Cardiac muscle cell (in vitro differentiated cells and primary cell): Measurements from ENCODE around the gene KIF4B. TPM values are rescaled to one million over a fixed set of nuclear protein-coding genes. Genes with fewer than 3 reads are reported as not detected.
"Not testable (repeated sequence)": the region's sequence is repeated elsewhere in the genome, so short reads cannot be mapped to it uniquely, and the experiment has no call there.

ENCODE experiments used
- DNase-seq, 2 donors: peaks; one replicate each; pipeline versions ENCODE4 v3.0.0 to v3.0.0-alpha.2; 2010 to 2017; ENCODE audit warnings: low read depth in 1 of 2, low spot score in 1 of 2
- H3K27ac ChIP-seq: fragments of 200-600 bp; sonication (generic); 2 replicates; pipeline ENCODE4 v1.5.1; 2016
- H3K27me3 ChIP-seq: fragments of 200-600 bp; sonication (generic); 2 replicates; pipeline ENCODE4 v1.6.0; 2016; ENCODE audit warnings: control low read depth
- H3K36me3 ChIP-seq: fragments of 200-600 bp; sonication (generic); 2 replicates; pipeline ENCODE4 v1.5.1; 2016; ENCODE audit warnings: control low read depth
- H3K4me1 ChIP-seq: fragments of 200-600 bp; sonication (generic); 2 replicates; pipeline ENCODE4 v1.8.1; 2017; ENCODE audit warnings: low read depth, mild to moderate bottlenecking, mixed run types
- H3K4me3 ChIP-seq: fragments of 200-600 bp; sonication (generic); 2 replicates; pipeline ENCODE4 v1.5.1; 2016; ENCODE audit warnings: mild to moderate bottlenecking
- H3K9me3 ChIP-seq: fragments of 200-600 bp; sonication (generic); 2 replicates; pipeline ENCODE4 v1.5.1; 2017; ENCODE audit warnings: low read depth, mild to moderate bottlenecking, control low read depth
- polyA plus RNA-seq: library from polyadenylated mRNA; unstranded; fragments of >200 nt; fragmentation: Nextera tagmentation; extraction: Ambion mirVana; gene quantifications from 2 replicates; pipeline ENCODE4 v1.2.1, GENCODE V29; 2016
- total RNA-seq: library from RNA; depleted of rRNA; stranded (reverse); fragments of >200 nt; gene quantifications from 2 replicates; pipeline ENCODE4 v1.2.3, GENCODE V29; 2016
- TF ChIP-seq, protein P1 (sequence below): IDR thresholded peaks from 2 replicates; pipeline ENCODE4 v1.5.1; 2012; ENCODE audit warnings: low read depth, mild to moderate bottlenecking, low read length

The KIF4B gene
- total and polyA plus RNA-seq, 2 experiments from 2014 or later: not detected

DNA sequence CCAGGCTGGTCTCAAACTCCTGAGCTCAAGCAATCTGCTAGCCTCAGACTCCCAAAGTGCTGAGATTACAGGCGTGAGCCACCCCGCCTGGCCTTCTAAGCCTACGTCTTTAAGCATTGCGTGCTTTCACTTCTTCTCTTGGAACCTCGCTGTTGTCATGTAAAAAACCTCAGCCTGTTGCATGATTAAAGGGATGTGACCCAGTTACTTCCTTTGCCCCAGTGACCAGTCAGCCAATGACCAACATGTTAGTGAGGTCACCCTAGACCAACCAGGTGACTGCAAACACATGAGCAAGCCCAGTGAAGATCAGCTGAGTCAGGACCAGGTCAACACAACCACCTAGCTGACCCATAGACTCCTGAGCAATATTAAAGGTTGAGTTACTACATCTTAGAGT, 10.5 kb downstream of the KIF4B start:
- TF ChIP-seq, protein P1, sequence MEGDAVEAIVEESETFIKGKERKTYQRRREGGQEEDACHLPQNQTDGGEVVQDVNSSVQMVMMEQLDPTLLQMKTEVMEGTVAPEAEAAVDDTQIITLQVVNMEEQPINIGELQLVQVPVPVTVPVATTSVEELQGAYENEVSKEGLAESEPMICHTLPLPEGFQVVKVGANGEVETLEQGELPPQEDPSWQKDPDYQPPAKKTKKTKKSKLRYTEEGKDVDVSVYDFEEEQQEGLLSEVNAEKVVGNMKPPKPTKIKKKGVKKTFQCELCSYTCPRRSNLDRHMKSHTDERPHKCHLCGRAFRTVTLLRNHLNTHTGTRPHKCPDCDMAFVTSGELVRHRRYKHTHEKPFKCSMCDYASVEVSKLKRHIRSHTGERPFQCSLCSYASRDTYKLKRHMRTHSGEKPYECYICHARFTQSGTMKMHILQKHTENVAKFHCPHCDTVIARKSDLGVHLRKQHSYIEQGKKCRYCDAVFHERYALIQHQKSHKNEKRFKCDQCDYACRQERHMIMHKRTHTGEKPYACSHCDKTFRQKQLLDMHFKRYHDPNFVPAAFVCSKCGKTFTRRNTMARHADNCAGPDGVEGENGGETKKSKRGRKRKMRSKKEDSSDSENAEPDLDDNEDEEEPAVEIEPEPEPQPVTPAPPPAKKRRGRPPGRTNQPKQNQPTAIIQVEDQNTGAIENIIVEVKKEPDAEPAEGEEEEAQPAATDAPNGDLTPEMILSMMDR: no peak
- H3K36me3 ChIP-seq: no peaks in the 10 kb centered on the region
- H3K4me3 ChIP-seq: no peak overlapping the region
- no peaks in the 10 kb centered on the region for H3K9me3 ChIP-seq
- no peak overlapping the region for H3K27ac ChIP-seq
- DNase-seq: no peak
- H3K27me3 ChIP-seq: no peaks in the 10 kb centered on the region
- no peaks in the 10 kb centered on the region for H3K4me1 ChIP-seq

DNA sequence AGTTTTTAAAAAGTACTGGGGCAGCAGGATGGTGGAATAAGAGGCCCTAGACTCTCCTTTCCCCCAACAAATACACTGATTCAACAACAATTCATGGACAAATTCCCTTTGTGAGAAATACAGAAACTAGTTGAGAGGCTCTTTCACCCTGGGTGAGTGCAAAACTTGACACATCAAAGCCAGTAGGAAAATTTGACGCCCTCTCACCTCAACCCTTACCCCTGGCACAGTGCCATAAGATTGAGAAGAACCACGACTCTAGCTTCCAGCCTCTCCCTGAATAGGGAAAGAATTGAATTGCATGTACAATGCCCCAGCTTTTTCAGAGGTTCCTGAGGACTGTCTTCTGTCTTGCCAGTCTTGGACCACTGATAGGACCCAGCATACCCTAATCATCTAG, 12.3 kb downstream of the KIF4B start:
- TF ChIP-seq, protein P1: no peak
- DNase-seq: peak in 1 of 2 donors; percentile 41

DNA sequence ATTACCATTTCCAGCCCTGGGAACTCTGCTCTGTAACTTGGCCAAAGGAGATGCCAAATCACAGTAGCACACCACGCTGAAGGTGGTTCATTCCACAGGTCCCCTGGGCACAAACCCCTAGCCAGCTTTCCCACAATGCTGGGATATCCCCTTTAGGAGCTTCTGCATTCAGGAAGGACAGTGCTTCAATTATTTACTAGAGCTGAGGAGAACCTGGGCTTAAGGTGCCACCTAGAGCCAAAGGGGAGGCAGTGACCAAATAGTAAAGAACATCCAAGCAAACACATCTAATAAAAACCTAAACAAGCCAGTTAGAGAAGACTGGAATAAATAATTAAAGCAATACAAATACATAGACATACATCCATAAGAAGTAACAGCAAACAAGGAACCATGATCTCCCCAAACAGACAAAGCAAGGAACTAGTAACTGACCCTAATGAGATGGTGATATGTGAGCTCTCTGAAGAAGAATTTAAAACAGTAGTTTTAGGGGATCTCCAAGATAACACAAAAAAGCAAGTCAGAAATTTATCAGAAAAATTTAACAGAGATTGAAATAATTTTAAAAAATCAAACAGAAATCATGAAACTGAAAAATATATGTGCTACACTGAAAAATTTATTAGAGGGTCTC, 14.6 kb downstream of the KIF4B start:
- Histone ChIP-seq H3K36me3 (no peaks in the 10 kb centered on the region), H3K27me3 (no peaks in the 10 kb centered on the region), H3K4me3 (no peak overlapping the region), H3K9me3 (no peaks in the 10 kb centered on the region), H3K27ac (no peak overlapping the region), H3K4me1 (no peaks in the 10 kb centered on the region)
- peak in 1 of 2 donors; percentile 24 for DNase-seq
- TF ChIP-seq, protein P1: peak; percentile 34

More for the DNA sequence above, 12.3 kb downstream of the KIF4B start:
- Histone ChIP-seq H3K36me3 (no peaks in the 10 kb centered on the region), H3K27me3 (no peaks in the 10 kb centered on the region), H3K9me3 (no peaks in the 10 kb centered on the region), H3K27ac (no peak overlapping the region), H3K4me1 (no peaks in the 10 kb centered on the region), H3K4me3 (no peak overlapping the region)

DNA sequence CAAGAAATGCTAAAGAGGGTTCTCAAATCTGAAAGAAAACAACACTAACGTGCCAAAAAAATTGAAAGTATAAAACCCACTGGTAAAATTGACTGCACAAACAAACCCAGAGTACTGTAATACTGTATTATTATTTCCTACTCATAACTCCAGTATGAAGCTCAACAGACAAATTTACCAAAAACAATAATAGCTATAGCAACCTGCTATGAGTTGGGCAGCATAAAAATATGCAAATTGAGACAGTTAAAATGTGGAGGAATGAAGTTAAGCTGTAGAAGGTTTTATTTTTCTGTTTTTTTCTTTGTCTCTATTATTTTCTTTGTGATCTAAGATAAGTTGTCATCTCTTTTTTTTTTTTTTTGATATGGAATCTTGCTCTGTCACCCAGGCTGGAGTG, 15.7 kb downstream of the KIF4B start:
- H3K9me3 ChIP-seq: no peaks in the 10 kb centered on the region
- no peaks in the 10 kb centered on the region for H3K27me3 ChIP-seq
- H3K36me3 ChIP-seq: no peaks in the 10 kb centered on the region
- no peak overlapping the region for H3K4me3 ChIP-seq
- TF ChIP-seq, protein P1: no peak
- no peak overlapping the region for H3K27ac ChIP-seq
- no peaks in the 10 kb centered on the region for H3K4me1 ChIP-seq
- DNase-seq: no peak

DNA sequence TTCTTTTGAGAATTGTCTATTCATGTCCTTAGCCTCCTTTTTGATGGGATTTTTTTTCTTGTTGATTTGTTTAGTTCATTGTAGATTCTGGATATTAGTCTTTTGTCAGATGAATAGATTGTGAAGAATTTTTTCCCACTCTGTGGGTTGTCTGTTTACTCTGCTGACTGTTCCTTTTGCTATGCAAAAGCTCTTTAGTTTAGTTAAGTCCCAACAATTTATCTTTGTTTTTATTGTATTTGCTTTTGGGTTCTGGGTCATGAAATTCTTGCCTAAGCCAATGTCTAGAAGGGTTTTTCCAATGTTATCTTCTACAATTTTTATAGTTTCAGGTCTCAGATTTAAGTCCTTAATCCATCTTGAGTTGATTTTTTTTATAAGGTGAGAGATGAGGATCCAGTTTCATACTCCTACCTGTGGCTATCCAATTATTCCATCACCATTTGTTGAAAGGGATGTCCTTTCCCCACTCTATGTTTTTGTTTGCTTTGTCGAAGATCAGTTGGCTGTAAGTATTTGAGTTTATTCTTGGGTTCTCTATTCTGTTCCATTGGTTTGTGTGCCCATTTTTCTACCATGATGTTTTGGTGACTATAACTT, 20.7 kb downstream of the KIF4B start:
- not testable (repeated sequence) for DNase-seq, H3K36me3 ChIP-seq, H3K9me3 ChIP-seq, H3K4me3 ChIP-seq, H3K4me1 ChIP-seq, H3K27me3 ChIP-seq, H3K27ac ChIP-seq

DNA sequence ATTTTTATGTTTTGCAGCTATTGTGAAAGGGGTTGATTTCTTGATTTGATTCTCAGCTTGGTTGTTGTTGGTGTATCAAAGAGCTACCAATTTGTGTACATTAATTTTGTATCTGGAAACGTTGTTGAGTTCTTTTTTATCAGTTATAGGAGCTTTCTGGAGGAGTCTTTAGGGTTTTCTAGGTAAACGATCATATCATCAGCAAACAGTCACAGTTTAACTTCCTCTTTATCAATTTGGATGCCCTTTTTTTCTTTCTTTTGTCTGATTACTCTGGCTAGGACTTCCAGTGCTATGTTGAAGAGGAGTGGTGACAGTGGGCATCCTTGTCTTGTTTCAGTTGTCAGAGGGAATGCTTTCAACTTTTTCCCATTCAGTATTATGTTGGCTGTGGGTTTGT, 21.5 kb downstream of the KIF4B start:
- H3K27me3 ChIP-seq, H3K4me1 ChIP-seq, DNase-seq, H3K9me3 ChIP-seq, H3K4me3 ChIP-seq, H3K36me3 ChIP-seq, H3K27ac ChIP-seq: not testable (repeated sequence)
